Mucosa of descending colon (tissue), 3 donors: ENCODE measurements around the gene ZNF275. TPM values are rescaled to one million over a fixed set of nuclear protein-coding genes. Genes with fewer than 3 reads are reported as not detected.

Experiments
- ATAC-seq: fragments of 200-7000 bp; cut with Tn5 transposase; one replicate; pipeline ENCODE4 v1.9.1; 2020; ENCODE audit warnings: mild to moderate bottlenecking, moderate library complexity
- DNase-seq, 3 donors: peaks; one replicate each; pipeline ENCODE4 v3.0.0-alpha.2; 2020
- H3K36me3 ChIP-seq: fragments of 200-600 bp; one replicate; pipeline ENCODE4 v1.8.0; 2021; ENCODE audit warnings: low read depth, mild to moderate bottlenecking
- H3K4me1 ChIP-seq: fragments of 200-600 bp; one replicate; pipeline ENCODE4 v1.8.0; 2021; ENCODE audit warnings: low read depth, mild to moderate bottlenecking
- H3K4me3 ChIP-seq: fragments of 200-600 bp; one replicate; pipeline ENCODE4 v1.8.0; 2021; ENCODE audit warnings: mild to moderate bottlenecking
- H3K9me3 ChIP-seq: fragments of 200-600 bp; one replicate; pipeline ENCODE4 v1.8.0; 2021; ENCODE audit warnings: mild to moderate bottlenecking
- CTCF ChIP-seq: fragments of 200-600 bp; IDR thresholded peaks from one replicate; pipeline ENCODE4 v1.8.0; 2022; ENCODE audit warnings: antibody characterized with exemption, mild to moderate bottlenecking
- intact Hi-C, 2 donors: fragments of 100-400 bp; cut with DNase I in 1 of 2; cut with micrococcal nuclease in 1 of 2; formaldehyde crosslinking; loops; one replicate each; pipeline versions ENCODE4 v1.11.0 to v1.11.1; 2022; cut with DNase I, micrococcal nuclease
- total RNA-seq, 3 donors: library from RNA; stranded (reverse); fragmentation: NEBNext Ultra II Directional in 2 of 3; extraction: Animal tissue kit (Norgen Biotek cat#: 25700) in 2 of 3; gene quantifications; one replicate each; pipeline versions ENCODE4 v1.2.1 to v1.2.4, GENCODE V29; 2021 to 2023
- donor health status: DM: no; HTN: no; CAD: no; lungs with moderate emphysema.
- donor health status: DM: no; HTN: no; CAD: no.
- donor health status: DM: no; HTN: yes; CAD: no.

ZNF275 gene
- total RNA-seq, 3 donors from 2014 or later: 5.2 to 10.0 (median 6.1) TPM

- Histone ChIP-seq H3K4me1 (no peaks in the 10 kb centered on the region), H3K9me3 (no peaks in the 10 kb centered on the region), H3K36me3 (no peaks in the 10 kb centered on the region), H3K4me3 (no peak overlapping the region)
- intact Hi-C loops: no loop called here
- no peak for DNase-seq
- TF ChIP-seq CTCF: no peak
- no peak for ATAC-seq
These were observed 32.2 kb upstream of the ZNF275 start for GRCh38 chrX:153301746-153302145.

GRCh38 chrX:153302796-153303195 lies 31.2 kb upstream of the ZNF275 start:
- no peaks in the 10 kb centered on the region for H3K4me1 ChIP-seq
- H3K4me3 ChIP-seq: no peak overlapping the region
- ATAC-seq: no peak
- intact Hi-C loops: no loop called here
- no peak for TF ChIP-seq CTCF
- H3K9me3 ChIP-seq: no peaks in the 10 kb centered on the region
- H3K36me3 ChIP-seq: no peaks in the 10 kb centered on the region
- DNase-seq: no peak

GRCh38 chrX:153303276-153304262 lies 30.4 kb upstream of the ZNF275 start:
- no peak for DNase-seq
- ATAC-seq: no peak
- no peaks in the 10 kb centered on the region for H3K9me3 ChIP-seq
- TF ChIP-seq CTCF: no peak
- H3K4me3 ChIP-seq: no peak overlapping the region
- intact Hi-C loops: no loop called here
- no peaks in the 10 kb centered on the region for H3K36me3 ChIP-seq
- H3K4me1 ChIP-seq: no peaks in the 10 kb centered on the region

GRCh38 chrX:153304988-153305736 lies 28.8 kb upstream of the ZNF275 start:
- no peak for TF ChIP-seq CTCF
- Histone ChIP-seq H3K4me1 (no peaks in the 10 kb centered on the region), H3K4me3 (no peak overlapping the region), H3K36me3 (no peaks in the 10 kb centered on the region), H3K9me3 (no peaks in the 10 kb centered on the region)
- intact Hi-C loops: no loop called here
- ATAC-seq: no peak
- no peak for DNase-seq

GRCh38 chrX:153305972-153306371 lies 28.0 kb upstream of the ZNF275 start:
- no peak for TF ChIP-seq CTCF
- Histone ChIP-seq H3K9me3 (no peaks in the 10 kb centered on the region), H3K4me1 (no peaks in the 10 kb centered on the region), H3K4me3 (no peak overlapping the region), H3K36me3 (no peaks in the 10 kb centered on the region)
- DNase-seq (no peak), ATAC-seq (no peak)
- intact Hi-C loops: no loop called here
